SH-SY5Y (cell line): ENCODE measurements around the gene NATD1.

Experiments used
- GATA2 ChIP-seq: IDR thresholded peaks from 2 replicates; pipeline ENCODE4 v1.6.1; 2011; ENCODE audit warnings: mild to moderate bottlenecking, low read depth, low read length
- GATA3 ChIP-seq: IDR thresholded peaks from 2 replicates; pipeline ENCODE4 v1.6.1; 2011; ENCODE audit warnings: low read depth, mild to moderate bottlenecking, low read length, moderate library complexity

DNA sequence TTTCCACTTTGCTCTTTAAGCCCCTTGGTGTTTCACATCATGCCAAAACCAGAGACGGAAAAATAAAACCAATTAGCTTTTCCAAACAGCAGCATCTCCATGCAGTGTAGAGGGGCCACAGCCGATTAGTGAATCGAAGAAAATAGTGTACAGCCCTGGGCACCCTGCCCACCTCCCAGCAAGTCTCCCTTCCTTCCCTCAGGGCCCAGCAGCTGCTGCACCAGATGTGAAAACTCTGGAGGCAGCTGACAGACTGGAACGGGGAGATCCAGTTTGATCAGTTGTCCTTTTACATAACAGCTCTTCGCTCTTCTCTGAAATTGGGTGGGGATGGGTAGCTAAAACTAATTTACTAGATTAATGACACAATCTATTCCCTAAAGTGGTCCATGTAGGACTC lies 58.5 kb downstream of the NATD1 start:
- TF ChIP-seq GATA2, result no peak
- no peak for TF ChIP-seq GATA3
